Fibroblast of gingiva (primary cell): ENCODE measurements around the gene VAMP8.
"Not testable (repeated sequence)": the region's sequence is repeated elsewhere in the genome, so short reads cannot be mapped to it uniquely, and the experiment has no call there.

Source experiments
- DNase-seq: peaks from one replicate; pipeline ENCODE4 v3.0.0-alpha.2; 2011; ENCODE audit warnings: low read depth

Gene VAMP8

DNA sequence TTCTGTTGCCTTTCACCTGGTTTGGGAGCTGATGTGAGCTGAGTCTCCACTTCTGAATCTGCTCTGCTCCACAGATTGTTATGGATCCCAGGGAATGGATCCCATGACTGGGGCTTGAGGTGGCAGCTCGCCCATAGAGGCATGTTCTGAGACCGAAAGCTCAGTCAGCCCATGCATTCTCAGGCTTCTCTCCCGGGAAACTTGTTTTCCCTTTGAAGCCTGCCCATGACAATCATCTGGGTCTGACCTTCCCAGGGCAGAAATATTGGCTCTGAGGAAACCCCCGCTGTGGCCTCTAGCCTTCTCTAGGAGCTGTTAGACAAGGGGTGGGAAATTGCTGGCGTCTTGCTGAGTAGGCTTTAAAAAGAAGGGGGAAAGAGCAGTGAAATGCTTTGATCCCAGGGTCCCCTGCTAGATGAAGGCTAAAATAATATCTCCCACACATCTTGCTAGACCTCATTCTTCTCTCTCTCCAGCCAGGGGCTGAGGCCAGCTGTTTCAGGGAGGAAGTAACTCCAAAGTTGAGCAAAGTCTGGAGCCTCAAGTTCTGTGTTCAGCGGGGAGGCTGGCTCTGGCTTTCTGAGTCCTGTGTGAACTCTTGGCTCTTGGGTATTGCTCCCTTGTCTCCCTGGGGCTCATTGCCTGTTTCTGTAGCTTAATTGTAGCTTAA, 2.0 kb downstream of the VAMP8 start:
- DNase-seq, result no peak

DNA sequence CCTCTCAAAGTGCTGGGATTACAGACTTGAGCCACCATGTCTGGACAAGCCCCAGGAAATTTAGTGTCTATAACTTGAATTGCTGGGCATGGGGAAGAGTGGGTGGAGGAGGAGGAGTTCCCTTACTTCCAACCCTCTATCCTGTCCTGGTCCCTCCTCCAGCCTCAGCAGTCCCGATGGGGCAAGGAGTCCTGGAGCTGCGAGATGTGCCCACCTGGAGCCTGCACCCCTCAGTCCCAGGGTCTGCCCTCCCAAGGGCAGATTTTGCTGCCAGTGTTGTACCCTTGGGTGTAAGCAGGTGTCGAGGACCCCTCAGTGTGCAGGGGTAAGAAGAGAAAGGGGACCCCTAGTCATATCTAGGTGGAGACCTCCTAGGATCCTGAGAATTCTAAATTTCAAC, 2.8 kb downstream of the VAMP8 start:
- no peak for DNase-seq

DNA sequence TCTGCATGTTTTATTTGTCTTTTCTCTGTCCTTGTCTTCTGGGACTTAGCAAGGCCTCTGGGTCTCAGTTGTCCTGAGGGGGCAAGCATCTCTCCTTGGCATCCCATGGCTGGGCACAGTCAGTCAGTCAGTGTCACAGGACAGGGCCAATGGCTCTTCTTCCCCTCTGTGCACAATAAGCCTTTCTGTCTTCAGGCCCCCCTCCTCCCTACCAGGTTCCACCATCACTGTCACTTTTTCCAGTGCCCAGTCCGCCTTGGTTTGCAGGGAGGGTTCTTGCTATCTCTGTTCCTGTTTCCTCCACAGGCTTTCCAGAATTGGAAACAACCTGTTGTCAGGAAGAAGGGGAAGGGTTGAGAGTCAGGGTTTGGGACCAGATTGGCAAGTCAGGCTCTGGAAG, 5.1 kb downstream of the VAMP8 start:
- no peak for DNase-seq

DNA sequence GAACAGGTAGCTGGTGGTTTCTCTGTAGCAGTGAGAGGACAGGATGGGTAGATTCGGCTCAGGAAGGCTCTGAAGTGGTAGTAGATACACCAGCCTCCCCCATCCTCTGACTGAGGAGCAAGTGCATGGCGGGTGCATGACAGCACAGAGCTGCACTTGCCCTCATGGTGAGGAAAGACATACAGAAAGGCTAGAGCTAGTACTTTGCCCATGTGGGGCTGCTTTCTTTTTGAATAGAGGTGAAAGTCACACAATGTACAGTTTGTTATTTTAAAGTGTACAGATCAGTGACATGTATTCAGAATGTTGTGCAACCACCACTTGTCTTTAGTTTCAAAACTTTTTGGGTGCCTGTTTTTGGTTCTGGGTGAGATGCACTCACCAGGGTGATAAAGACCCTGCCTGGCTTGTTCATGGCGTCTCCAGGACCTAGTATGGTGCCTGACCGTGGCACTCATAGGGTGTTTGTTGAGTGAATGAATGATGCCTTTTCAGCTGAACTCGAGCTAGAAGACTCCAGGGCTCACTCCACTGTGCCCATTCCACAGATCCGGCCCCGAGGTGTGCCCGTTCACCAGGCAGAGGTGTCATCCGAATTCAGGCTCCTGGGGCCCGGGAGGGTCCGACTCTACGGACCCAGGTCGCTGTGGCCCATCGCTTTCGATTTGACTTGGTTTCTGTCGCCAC, 6.4 kb downstream of the VAMP8 start:
- DNase-seq, result peak; percentile 14

DNA sequence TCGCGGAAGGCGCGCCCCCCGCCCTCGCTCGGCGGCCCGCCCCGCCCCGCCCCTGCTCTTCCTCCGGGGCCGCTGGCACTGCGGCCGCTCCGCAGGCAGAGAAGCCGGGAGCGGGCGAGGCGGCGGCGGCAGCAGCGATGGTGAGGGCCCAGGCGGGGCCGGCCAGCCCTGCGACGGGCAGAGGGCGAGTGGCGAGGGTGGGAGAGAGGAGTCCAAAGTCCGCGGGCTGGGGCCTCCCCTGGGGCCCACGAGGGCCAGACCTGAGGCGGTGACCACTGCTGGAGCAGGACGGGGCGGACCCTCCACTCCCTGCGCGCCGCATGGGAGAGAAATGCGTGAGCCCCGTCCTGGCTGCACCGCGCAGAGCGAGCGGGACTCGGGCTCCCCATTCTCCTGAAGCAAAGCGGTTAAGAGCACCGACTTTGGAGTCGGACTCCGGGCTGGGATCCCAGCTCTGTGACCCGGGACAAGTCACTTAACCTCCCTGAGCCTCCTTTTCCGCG, 7.0 kb downstream of the VAMP8 start, which contains the start of gene VAMP5:
Gene VAMP5, plus strand, starts transcription at position 78 of the 503 bp plus-strand sequence. Its CDS starts 60 bp downstream, at position 138.
- peak; percentile 26 for DNase-seq

DNA sequence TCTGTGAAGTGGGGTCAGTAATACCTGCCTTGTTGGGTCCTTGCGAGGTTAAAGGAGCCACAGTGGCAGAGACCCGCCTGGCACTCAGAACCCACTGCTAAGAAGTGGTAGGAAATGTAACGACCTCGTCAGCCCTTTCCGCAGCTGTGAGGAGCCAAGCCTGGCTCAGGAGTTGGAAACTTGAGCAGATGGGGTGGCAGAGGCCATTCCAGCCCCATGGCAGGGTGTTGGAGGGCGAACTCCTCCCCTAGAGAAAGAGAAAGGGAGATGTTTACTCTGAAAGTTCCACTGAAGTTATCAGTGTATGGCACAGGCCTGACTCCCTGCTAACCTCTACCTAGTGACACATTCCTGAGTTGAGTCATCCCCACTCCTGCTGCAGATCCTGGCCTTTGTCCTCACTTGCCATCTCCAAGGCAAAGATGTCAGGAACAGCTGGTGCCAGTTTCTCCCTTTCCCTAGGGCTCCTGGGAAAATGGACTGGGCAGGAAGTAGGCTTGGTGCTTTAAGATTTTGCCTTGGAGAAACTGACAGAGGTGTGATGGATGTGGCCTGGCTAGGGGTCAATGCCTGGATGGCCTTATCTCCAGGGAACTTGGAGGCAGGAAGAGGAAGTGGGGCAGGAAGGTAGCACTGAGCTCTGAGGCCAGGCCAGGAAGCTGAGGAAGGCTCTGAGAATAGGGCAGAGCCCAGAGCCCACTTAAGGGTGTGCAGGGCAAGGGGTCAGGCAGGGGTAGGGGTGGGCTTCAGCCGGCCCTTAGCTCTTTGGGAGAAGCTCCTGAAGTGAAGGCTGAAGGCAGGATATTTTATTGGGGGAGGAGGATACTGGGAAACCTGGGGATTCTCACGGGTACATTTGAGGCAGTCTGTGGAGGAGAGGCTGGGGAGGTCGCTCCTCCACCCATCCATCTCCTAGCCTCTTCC, 7.7 kb downstream of the VAMP8 start:
- DNase-seq, result peak; percentile 49

DNA sequence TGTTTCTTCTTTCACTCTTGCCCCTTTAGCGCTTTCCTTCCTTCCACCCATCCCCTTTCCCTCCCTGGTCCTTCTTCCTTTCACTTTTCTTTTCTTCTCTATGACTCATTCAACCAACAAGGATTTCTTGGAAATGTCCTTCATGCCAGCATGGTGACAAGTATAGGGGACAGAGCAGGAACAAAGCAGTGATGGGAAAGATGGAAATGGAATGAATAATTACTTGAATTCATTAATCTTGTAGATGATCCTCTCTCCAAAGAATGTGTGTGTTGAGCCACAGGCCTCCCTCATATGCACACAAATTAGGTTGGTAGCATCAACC, 8.4 kb downstream of the VAMP8 start:
- DNase-seq, result peak; percentile 32

DNA sequence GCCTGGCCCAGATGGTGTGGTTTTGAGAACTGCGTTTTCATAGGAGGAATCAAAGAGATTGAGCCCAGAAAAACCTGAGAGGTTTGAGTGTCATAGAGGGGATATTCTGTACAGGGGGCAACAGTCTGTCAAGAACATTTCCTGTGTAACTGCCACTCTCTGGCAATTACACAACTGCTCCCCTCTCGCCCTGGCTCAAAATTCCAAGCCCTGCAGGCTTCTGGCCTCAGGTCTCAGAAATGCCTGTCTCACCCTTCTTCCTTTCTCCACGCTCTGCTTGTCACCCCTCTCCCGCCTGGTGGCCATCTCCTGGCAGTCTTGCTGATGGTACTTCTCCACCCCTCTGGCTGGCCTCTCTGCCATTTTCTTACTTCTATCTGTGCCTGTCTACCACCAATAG, 10.8 kb downstream of the VAMP8 start:
- DNase-seq, result no peak

DNA sequence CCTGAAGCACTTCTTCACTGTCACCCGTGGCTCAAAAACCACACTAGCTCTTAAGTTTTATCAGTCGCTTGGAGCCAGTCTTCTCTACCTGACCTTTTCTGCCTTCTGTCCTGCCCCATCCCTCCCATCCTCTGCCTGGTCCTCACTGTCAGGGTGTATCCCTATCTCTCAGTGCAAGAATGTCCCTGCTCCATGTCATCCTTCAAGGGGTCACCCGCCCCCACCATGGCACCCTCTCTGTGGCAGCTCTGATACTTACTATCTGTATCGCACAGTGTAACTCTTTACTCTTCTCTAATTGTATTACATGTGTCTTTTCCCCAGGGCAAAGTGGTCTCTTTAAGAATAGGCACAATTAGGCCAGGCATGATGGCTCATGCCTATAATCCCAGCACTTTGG, 11.3 kb downstream of the VAMP8 start:
- DNase-seq, result no peak

DNA sequence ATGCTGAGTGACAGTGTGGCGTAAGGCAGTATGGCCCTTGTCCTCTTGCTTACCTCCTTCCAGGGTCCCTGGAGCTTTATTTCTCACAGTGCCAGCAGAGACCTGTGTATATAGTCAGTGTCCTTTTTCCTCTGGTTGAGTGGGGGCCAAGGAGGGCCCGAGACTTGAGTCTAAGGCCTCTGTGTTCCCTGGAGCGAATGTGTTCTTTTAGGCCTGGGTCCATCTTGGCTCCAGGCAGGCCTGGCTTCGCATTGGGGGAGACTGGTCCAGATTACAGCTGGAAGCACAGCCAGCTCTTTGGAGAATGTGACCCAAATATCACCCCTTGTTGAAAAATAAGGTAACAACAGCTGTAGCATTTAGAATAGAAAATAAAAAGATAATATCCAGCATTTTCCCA, 11.8 kb downstream of the VAMP8 start:
- DNase-seq, result no peak

DNA sequence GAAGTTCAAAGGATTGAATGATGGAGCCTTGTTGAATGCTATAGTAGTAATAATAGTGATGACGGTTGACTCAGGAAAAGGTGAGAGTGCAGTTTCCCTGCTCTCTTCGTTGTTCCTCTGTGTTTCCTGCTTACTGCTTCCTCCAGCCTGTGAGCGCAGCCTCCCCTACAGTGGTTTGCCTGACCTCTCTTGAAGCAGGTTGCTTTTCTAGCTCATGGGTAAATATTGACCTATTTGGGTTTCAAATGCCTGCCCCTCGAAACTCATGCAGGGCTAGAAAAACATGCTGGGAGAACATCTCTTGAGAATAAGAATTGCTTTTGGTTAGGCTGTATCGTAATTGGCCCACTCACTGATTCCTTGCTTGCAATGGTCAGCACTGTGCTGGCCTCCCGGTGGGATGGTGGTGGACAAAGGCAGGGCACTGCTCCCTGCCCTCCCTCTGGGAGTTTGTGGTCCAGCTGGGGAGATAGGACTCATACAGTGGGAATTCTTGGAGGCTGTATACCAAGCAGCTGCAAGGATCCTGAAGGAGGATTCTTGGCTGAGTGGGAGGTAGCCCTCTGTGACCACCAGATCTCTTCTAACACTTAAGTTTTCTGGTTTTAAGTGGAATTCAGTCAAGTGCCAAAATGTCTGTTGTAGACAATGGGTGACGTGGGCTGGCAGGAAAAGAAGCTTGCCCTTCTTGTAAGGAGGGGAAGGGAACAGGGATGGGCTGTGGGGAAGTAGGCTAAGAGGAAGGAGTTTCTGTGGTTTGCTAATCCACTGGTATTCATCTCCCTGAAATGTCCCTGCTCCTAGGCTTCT, 12.8 kb downstream of the VAMP8 start:
- DNase-seq, result peak; percentile 79

DNA sequence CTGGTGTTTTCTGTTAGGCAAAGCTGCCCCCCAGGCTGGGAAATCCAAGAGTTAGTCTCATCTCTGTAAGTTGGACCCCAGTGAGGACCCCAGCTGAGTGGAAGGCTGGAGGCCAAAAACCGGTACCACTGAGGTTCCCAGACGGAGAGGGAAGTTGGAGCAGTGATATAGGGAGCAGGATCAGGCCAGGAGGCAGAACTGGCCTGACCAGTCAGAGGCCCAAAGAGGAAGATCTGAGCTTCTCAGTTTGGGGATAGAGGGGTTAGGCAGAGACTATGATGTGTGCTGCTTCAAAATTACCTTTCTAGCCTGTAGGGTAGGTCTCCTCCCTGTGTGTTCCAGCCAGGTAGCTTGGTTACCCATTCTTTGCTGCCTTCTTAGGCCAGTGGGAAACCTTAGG, 13.6 kb downstream of the VAMP8 start:
- no peak for DNase-seq

DNA sequence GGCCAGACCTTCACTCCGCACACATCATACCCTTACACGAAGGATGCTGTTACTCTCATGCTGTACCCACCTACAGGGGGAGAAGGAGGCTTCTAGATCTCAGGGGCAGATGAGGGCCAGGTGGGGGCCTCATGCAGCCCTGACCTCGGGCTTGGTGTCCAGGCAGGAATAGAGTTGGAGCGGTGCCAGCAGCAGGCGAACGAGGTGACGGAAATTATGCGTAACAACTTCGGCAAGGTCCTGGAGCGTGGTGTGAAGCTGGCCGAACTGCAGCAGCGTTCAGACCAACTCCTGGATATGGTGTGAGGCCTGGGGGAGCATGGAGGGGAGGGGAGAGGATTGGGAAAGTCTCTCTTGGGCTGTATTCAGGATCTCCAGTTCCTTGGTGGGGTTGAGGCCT, 14.2 kb downstream of the VAMP8 start:
- no peak for DNase-seq

DNA sequence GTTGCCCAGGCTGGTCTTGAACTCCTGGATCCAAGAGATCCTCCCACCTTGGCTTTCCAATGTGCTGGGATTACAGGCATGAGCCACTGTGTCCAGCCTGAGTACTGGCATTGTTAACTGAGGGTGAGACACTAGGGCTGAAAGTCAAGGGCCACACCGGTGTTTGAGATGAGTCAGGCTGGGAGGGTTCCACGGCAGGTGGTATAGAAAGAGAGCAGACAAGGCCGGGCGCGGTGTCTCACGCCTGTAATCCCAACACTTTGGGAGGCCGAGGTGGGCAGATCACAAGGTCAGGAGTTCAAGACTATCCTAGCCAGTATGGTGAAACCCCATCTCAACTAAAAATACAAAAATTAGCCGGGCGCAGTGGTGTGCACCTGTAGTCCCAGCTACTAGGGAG, 14.9 kb downstream of the VAMP8 start:
- DNase-seq, result not testable (repeated sequence)

DNA sequence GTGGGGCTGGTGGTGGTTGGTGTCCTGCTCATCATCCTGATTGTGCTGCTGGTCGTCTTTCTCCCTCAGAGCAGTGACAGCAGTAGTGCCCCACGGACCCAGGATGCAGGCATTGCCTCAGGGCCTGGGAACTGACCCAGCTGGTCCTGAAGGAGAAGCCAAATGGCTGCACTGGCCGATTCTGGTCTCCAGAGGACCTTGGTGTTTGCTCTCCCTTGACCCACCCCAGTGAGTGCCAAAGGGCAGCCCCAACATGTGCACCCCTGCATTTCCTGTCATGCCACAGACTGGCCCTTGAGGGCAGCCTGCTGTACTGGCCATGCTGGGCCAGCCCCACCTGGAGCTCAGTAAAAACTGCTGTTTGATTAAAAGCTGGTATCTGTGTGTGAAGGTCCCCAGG, 15.6 kb downstream of the VAMP8 start:
- DNase-seq, result no peak

DNA sequence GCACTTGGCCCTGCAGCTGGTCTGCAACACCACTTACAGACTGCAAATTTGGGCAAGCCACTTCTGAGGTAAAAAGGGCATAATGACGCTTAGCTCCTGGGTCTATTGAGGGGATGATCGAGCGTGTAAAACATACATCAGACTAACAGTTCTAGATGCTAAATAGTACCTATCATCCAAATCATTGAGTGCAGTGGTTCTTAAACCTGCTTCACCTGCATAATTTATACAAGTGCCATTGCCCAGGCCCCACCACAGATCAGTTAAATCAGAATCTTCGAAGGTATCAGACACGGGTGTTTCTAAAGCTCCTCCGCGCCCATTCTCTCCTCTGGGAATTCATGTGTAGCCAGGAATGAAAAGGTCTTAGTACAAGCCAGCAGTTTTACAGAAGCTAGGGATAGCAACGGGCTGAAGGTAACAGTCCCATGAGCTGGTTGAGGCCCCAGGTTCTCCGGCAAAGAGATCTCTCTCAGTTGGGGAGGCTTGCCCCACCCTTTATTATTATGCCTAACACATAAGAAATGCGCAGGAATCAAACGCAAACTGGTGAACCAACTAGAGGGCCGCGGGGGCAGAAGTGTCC, 17.4 kb downstream of the VAMP8 start:
- DNase-seq, result no peak

DNA sequence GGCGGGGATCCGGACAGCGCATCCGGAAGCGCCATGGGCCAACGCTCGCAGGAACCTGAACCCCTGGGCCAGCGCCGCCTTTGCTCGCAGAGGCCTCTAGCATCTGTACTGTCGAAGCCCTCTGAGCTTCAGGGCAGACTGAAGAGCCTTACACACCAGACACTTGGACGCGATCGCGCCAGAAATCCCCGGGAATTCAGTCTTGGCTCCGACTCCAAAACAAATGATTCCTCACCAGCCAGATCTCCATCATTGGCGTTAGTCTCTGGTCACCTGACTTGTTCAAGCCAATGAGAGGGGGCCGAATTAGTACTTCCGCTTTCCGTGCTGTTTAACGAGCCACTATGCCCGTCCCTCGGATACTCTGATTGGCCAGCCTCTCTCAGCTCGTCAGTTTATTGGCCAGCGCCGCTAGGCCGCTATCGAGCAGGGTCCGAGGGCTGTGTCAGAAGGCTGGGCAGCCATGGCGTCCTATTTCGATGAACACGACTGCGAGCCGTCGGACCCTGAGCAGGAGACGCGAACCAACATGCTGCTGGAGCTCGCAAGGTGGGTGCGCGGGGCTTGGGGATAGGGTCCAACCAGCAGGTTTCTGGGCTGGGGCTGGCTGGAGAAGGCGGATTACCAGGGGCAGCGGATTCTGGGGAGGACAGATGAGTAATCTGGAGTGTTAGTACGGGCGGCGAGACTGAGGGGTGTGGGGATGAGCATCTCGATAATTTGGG, 18.1 kb downstream of the VAMP8 start, which contains the start of gene RNF181:
Gene RNF181, plus strand, starts transcription at position 445 of the 725 bp plus-strand sequence. Its CDS starts 19 bp downstream, at position 464.
- peak; percentile 98 for DNase-seq

DNA sequence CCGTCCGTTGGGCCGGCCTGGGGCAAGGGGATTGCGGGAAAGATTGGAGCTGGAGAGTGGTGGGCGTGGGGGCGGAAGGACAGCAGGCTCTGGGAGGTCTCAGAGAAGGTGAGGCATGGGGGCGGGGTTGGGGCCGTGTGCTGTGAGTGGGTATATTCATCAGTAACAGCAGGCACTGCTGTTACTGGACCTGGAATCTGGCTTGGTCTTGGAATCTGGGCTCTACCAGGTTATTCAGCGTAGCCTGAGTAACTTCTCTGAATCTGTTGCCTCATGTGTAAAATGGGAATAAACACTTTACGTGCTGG, 18.6 kb downstream of the VAMP8 start:
- no peak for DNase-seq

DNA sequence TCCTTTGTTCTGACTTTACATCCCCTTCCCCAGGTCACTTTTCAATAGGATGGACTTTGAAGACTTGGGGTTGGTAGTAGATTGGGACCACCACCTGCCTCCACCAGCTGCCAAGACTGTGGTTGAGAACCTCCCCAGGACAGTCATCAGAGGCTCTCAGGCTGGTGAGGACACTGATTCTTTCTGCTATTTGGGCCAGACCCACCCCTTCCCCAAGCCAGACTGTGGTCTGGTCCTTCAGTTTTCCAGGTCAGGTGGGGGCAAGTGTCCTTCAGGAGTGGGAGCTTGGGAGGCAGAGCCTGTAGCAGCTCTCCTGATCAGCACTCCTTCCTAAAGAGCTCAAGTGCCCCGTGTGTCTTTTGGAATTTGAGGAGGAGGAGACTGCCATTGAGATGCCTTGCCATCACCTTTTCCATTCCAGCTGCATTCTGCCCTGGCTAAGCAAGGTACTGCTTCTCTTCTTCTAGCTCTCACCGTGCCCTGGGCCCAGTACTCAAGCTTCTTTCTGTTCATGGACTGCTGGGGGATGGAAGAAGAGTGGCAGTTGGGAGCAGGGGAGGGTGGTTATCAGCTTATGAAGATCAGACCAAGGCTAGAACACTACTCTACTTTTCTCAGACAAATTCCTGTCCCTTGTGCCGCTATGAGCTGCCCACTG, 19.2 kb downstream of the VAMP8 start:
- DNase-seq, result no peak

DNA sequence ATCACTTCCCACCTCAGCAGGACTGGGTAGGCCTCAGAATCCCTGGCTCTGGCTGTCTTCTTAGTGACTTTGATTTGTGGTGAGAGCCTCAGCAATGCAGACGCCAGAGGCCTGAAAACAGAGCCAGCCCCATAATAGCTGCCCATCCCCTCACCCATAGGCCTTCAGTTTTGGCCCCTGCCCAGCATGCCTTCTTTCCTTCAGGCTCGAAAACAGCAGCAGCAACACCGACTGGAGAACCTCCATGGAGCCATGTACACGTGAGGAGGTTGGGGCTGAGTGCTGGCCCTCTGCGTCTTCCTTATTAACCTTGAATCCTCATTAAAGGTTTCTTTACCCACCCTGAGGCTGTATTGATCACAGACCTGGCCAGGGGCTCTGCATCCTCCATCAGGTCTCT, 19.9 kb downstream of the VAMP8 start:
- DNase-seq, result no peak
